Activated CD8-positive, alpha-beta memory T cell treated with anti-CD3 and anti-CD28 coated beads, Interleukin-2, amount 50 U/mL, for 24 hours (primary cell): ENCODE results near the gene TEKT1.
"Not testable (repeated sequence)": the region's sequence is repeated elsewhere in the genome, so short reads cannot be mapped to it uniquely, and the experiment has no call there.

ENCODE experiments used
- DNase-seq: peaks from one replicate; pipeline ENCODE4 v3.0.0-alpha.2; 2020; ENCODE audit errors: extremely low read depth

TEKT1 gene

GRCh38 chr17:6816368-6816767 is 15.2 kb downstream of the TEKT1 start:
- DNase-seq: not testable (repeated sequence)

GRCh38 chr17:6815775-6816174 is 15.8 kb downstream of the TEKT1 start:
- no peak for DNase-seq

GRCh38 chr17:6812295-6812694 is 19.2 kb downstream of the TEKT1 start:
- no peak for DNase-seq

- no peak for DNase-seq
These were observed 20.0 kb downstream of the TEKT1 start for GRCh38 chr17:6811510-6811909.

- DNase-seq: no peak
These were observed 31.0 kb downstream of the TEKT1 start for GRCh38 chr17:6800422-6801027.

GRCh38 chr17:6799738-6800137 is 31.8 kb downstream of the TEKT1 start:
- DNase-seq: no peak

GRCh38 chr17:6797718-6798351 is 33.7 kb downstream of the TEKT1 start:
- DNase-seq: no peak

- DNase-seq: no peak
These were observed 34.5 kb downstream of the TEKT1 start for GRCh38 chr17:6796887-6797490.

GRCh38 chr17:6796017-6796886 is 35.3 kb downstream of the TEKT1 start:
- no peak for DNase-seq

- no peak for DNase-seq
These were observed 37.6 kb downstream of the TEKT1 start for GRCh38 chr17:6793748-6794493.

- DNase-seq: no peak
These were observed 42.4 kb downstream of the TEKT1 start for GRCh38 chr17:6789146-6789545.

GRCh38 chr17:6787081-6787693 is 44.3 kb downstream of the TEKT1 start:
- no peak for DNase-seq

- DNase-seq: no peak
These were observed 44.9 kb downstream of the TEKT1 start for GRCh38 chr17:6786618-6787017.

GRCh38 chr17:6782244-6782643 is 49.3 kb downstream of the TEKT1 start:
- DNase-seq: no peak

- no peak for DNase-seq
These were observed 50.6 kb downstream of the TEKT1 start for GRCh38 chr17:6780886-6781285.

GRCh38 chr17:6780001-6780400 is 51.5 kb downstream of the TEKT1 start:
- DNase-seq: no peak

- DNase-seq: no peak
These were observed 52.1 kb downstream of the TEKT1 start for GRCh38 chr17:6779411-6779810.

- no peak for DNase-seq
These were observed 55.6 kb downstream of the TEKT1 start, which contains the start of gene FBXO39 for GRCh38 chr17:6775871-6776405. Gene FBXO39, plus strand, starts transcription at chr17:6776215. Its CDS starts 3,654 bp downstream, at chr17:6779869.

- not testable (repeated sequence) for DNase-seq
These were observed 56.6 kb downstream of the TEKT1 start for GRCh38 chr17:6774906-6775305.

GRCh38 chr17:6772016-6772415 is 59.5 kb downstream of the TEKT1 start:
- no peak for DNase-seq

- no peak for DNase-seq
These were observed 63.1 kb downstream of the TEKT1 start for GRCh38 chr17:6768447-6768846.
